ENCODE data around the gene TNFRSF12A. TPM values are rescaled to one million over a fixed set of nuclear protein-coding genes. Genes with fewer than 3 reads are reported as not detected.
"Not testable (repeated sequence)": the region's sequence is repeated elsewhere in the genome, so short reads cannot be mapped to it uniquely, and the experiment has no call there.

The TNFRSF12A gene
- total and polyA plus RNA-seq, 5 experiments from 2014 or later = 0.33 to 0.57 TPM; not detected in 3

DNA sequence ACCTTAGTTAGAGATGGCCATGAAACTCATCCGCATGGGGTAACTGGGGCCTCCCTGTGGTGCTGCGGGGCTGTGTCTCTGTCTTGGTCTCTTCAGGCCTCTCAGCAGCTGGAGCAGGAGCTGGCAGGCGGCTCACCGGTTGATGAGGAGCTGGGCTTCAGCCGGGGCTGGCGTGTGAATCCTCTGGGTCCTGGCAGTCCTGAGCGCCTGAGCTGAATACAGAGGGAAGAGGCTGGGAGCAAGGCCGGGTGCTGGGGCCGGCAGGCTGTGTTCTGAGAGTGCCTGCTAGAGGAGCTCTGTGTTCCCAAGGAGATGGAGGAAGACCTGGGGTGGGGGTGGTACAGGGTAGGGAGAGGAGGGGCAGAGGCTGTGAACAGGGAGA lies 35.6 kb downstream of the TNFRSF12A start:
- POLR2A ChIA-PET = interaction anchor here (1.1 to 15.7 kb wide), 4 partner anchors 9 to 107 kb away, joined by 3 to 278 read pairs (median 34); partner anchors contain the start of genes IL32 and ZNF213
- not testable (repeated sequence) for H3K9me3 Mint-ChIP-seq, ATAC-seq, DNase-seq, H3K27me3 Mint-ChIP-seq
- Mint-ChIP-seq H3K36me3 (peaks cover 0 to 16% (median 0%) of the 10 kb centered on the region in 3 donors), H3K27ac (peak overlapping the region in 5 of 10 donors; percentile 29 to 92 (median 79)), H3K4me1 (peaks cover 27 to 58% (median 50%) of the 10 kb centered on the region in 4 donors), H3K4me3 (peak overlapping the region in 6 of 10 donors; percentile 26 to 74 (median 60))

DNA sequence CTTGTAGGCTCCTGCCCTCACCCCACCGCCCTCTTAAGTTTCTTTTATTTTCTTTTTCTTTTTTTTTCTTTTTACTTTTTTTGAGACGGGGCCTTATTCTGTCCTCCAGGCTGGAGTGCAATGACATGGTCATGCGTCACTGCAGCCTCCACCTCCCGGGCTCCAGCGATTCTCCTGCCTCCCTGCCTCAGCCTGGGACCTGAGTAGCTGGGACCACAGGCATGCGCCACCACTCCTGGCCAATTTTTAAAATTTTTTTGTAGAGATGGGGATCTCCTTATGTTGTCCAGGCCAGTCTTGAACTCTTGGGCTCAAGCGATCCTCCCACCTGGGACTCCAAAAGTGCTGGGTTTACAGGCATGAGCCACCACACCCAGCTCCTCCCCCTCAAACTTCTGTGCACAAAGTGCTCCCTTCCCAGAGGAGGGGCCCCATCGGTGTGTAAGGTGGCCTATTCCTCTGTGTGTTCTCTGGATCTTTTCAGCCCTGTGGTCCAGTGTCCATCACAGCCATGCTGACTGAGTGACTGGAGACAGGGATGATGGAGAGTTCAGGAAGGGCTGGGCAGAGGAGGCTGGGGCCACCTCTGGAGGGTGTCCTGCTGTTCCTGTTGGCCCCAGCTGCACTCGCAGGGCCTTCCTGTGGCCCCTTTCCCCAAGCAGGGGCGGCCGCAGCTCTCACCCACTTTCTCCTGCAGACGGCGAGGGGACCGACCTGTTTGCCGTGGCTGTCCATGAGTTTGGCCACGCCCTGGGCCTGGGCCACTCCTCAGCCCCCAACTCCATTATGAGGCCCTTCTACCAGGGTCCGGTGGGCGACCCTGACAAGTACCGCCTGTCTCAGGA lies 36.4 kb downstream of the TNFRSF12A start:
- no peaks in the 10 kb centered on the region for H3K9me3 Mint-ChIP-seq
- POLR2A ChIA-PET = interaction anchor here (1.1 to 15.7 kb wide), 6 partner anchors 9 to 106 kb away, joined by 3 to 278 read pairs (median 14); partner anchors contain the start of genes IL32, MMP25 and ZNF213
- H3K27ac Mint-ChIP-seq = peak overlapping the region in 3 of 10 donors; percentile 29 to 60 (median 56)
- ATAC-seq (no peak), DNase-seq (no peak)
- H3K36me3 Mint-ChIP-seq = peaks cover 0 to 16% (median 0%) of the 10 kb centered on the region in 3 donors
- H3K4me1 Mint-ChIP-seq = peaks cover 26 to 55% (median 48%) of the 10 kb centered on the region in 4 donors
- peak overlapping the region in 9 of 10 donors; percentile 33 to 88 (median 64) for H3K4me3 Mint-ChIP-seq
- no peaks in the 10 kb centered on the region for H3K27me3 Mint-ChIP-seq

DNA sequence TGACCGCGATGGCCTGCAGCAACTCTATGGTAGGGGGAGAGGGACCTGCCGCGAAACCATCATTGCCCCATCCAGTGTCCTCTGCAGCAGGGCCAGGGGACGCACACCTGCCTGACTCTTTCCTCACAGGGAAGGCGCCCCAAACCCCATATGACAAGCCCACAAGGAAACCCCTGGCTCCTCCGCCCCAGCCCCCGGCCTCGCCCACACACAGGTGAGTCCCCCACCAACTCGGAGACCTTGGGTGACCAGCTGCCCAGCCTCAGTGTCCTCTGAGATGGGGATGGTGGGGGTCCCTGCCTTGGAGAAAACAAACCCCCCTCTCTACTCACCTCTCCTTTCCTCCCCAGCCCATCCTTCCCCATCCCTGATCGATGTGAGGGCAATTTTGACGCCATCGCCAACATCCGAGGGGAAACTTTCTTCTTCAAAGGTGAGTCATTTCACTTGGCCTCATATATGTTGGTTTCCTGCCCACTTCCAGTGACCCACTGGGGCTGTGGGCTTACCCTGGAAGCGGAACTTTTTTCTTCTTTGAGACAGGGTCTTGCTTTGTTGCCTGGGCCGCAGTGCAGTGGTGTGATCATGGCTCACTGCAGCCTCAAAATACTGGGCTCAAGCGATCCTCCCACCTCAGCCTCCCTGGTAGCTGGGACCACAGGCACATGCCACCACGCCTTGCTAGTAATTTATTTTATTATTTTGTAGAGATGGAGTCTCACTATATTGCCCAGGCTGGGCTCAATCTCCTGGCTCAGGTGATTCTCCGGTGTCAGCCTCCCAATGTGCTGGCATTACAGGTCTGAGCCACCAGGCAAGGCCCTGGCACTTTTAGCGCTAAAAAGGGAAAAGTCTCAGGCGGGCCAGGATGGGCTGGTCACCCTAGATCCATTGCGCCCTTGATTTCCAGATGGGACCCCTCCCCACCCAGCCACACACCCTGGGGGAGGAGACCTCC lies 37.3 kb downstream of the TNFRSF12A start:
- H3K4me1 Mint-ChIP-seq = peaks cover 23 to 58% (median 48%) of the 10 kb centered on the region in 4 donors
- no peaks in the 10 kb centered on the region for H3K27me3 Mint-ChIP-seq
- peaks cover 0 to 16% (median 0%) of the 10 kb centered on the region in 3 donors for H3K36me3 Mint-ChIP-seq
- H3K4me3 Mint-ChIP-seq = peak overlapping the region; percentile 33 to 88 (median 66)
- DNase-seq = no peak
- no peaks in the 10 kb centered on the region for H3K9me3 Mint-ChIP-seq
- no peak for ATAC-seq
- POLR2A ChIA-PET = interaction anchor here (1.2 to 15.7 kb wide), 12 partner anchors 10 to 159 kb away, joined by 3 to 278 read pairs (median 6); partner anchors contain the start of genes MMP25, ZNF213 and ZSCAN10
- H3K27ac Mint-ChIP-seq = peak overlapping the region in 9 of 10 donors; percentile 9 to 85 (median 58)

DNA sequence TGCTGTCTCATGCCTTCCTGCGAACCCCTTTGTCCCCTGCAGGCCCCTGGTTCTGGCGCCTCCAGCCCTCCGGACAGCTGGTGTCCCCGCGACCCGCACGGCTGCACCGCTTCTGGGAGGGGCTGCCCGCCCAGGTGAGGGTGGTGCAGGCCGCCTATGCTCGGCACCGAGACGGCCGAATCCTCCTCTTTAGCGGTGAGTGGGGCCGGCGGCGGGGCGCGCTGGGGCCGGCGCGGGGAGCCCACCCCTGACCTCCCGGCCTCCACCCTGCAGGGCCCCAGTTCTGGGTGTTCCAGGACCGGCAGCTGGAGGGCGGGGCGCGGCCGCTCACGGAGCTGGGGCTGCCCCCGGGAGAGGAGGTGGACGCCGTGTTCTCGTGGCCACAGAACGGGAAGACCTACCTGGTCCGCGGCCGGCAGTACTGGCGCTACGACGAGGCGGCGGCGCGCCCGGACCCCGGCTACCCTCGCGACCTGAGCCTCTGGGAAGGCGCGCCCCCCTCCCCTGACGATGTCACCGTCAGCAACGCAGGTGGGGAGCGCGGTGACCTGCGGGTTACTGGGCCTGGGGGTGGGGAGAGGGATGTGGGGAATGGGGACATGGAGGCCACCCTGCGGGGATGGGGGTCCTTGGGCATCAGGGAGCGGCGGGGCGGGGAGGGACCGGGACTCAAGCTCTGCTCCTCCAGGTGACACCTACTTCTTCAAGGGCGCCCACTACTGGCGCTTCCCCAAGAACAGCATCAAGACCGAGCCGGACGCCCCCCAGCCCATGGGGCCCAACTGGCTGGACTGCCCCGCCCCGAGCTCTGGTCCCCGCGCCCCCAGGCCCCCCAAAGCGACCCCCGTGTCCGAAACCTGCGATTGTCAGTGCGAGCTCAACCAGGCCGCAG lies 38.2 kb downstream of the TNFRSF12A start:
- ATAC-seq = peak; percentile 43 to 61
- H3K36me3 Mint-ChIP-seq = peaks cover 0 to 16% (median 0%) of the 10 kb centered on the region in 3 donors
- H3K9me3 Mint-ChIP-seq = no peaks in the 10 kb centered on the region
- DNase-seq = peak in 5 of 10 donors; percentile 39 to 75 (median 46)
- no peaks in the 10 kb centered on the region for H3K27me3 Mint-ChIP-seq
- peak overlapping the region in 9 of 10 donors; percentile 71 to 94 (median 87) for H3K27ac Mint-ChIP-seq
- POLR2A ChIA-PET = interaction anchor here (0.5 to 15.7 kb wide), 26 partner anchors 10 to 1215 kb away, joined by 3 to 278 read pairs (median 6); partner anchors contain the start of genes HCFC1R1, MMP25, TFAP4 and ZNF213
- H3K4me3 Mint-ChIP-seq = peak overlapping the region; percentile 82 to 95 (median 87)
- peaks cover 26 to 64% (median 55%) of the 10 kb centered on the region in 4 donors for H3K4me1 Mint-ChIP-seq

DNA sequence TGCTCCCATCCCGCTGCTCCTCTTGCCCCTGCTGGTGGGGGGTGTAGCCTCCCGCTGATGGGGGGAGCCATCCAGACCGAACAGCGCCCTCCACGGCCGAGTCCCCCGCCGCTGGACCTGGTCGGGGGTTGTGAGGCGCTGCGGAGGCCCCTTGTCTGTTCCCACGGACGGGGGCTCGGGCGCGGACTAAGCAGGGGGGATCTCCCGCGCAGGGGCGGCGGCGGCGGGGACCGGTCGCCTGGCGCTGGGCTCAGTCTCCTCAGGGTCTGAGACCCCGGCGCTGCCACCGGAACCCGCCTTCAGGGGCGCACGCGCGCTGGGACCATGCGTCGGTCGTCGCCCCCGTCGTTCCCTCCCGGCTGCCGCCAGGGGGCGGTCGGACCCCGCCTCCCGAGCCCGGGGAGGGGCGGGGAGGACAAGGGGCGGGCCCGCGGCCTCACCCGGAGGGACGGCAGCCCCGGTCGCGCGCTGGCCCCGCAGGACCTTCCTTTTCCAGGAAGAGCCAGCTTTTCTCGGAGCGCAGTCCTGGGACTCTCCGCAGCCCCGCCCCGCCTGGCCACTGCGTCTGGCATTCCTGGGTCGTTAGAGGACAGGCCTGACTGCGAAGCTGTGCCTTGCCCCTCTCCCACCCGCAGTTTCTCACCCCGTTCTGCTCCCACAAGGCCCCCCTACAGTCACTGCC lies 39.0 kb downstream of the TNFRSF12A start:
- POLR2A ChIA-PET = interaction anchor here (0.6 to 15.7 kb wide), 28 partner anchors 10 to 1214 kb away, joined by 3 to 278 read pairs (median 6); partner anchors contain the start of genes MMP25, TFAP4, ZNF213 and ZNF263
- ATAC-seq (peak; percentile 90), DNase-seq (peak; percentile 75 to 93 (median 90))
- Mint-ChIP-seq H3K27me3 (no peaks in the 10 kb centered on the region), H3K9me3 (no peaks in the 10 kb centered on the region), H3K4me1 (peaks cover 23 to 64% (median 55%) of the 10 kb centered on the region in 4 donors), H3K36me3 (peaks cover 0 to 10% (median 0%) of the 10 kb centered on the region in 3 donors), H3K27ac (peak overlapping the region; percentile 84 to 95 (median 92)), H3K4me3 (peak overlapping the region; percentile 83 to 95 (median 88))

DNA sequence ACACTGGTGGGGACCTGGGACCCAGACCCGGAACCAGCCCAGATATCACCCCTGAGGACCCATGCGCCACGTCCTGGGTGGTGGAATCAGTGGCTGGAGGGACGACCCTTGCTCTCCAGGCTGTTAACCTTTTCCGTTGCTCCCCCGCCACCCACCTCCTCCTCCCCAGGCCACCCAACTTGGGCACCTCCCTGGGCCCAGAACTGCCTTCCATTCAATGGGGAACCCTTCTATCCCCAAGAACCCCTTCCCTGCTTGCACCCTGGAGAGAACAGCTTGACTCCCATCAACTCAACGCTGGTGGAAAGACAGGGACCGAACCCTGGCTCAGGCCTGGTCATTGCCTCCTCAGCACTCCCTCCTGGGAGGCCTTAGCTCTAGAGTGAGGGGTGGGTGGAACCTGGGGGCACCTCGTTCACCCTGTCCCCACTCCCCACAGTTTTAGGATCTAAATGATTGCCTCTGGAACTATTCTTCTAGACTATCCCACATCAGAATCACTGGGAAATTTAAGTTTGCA lies 39.6 kb downstream of the TNFRSF12A start:
- Mint-ChIP-seq H3K4me3 (peak overlapping the region; percentile 82 to 92 (median 84)), H3K36me3 (peaks cover 0 to 6% (median 0%) of the 10 kb centered on the region in 3 donors), H3K4me1 (peaks cover 20 to 64% (median 53%) of the 10 kb centered on the region in 4 donors), H3K27me3 (no peaks in the 10 kb centered on the region), H3K9me3 (no peaks in the 10 kb centered on the region), H3K27ac (peak overlapping the region; percentile 84 to 95 (median 92))
- POLR2A ChIA-PET = interaction anchor here (0.6 to 15.7 kb wide), 20 partner anchors 9 to 400 kb away, joined by 3 to 278 read pairs (median 6); partner anchors contain the start of genes MMP25, ZNF213 and ZSCAN10
- DNase-seq = no peak
- ATAC-seq = no peak

DNA sequence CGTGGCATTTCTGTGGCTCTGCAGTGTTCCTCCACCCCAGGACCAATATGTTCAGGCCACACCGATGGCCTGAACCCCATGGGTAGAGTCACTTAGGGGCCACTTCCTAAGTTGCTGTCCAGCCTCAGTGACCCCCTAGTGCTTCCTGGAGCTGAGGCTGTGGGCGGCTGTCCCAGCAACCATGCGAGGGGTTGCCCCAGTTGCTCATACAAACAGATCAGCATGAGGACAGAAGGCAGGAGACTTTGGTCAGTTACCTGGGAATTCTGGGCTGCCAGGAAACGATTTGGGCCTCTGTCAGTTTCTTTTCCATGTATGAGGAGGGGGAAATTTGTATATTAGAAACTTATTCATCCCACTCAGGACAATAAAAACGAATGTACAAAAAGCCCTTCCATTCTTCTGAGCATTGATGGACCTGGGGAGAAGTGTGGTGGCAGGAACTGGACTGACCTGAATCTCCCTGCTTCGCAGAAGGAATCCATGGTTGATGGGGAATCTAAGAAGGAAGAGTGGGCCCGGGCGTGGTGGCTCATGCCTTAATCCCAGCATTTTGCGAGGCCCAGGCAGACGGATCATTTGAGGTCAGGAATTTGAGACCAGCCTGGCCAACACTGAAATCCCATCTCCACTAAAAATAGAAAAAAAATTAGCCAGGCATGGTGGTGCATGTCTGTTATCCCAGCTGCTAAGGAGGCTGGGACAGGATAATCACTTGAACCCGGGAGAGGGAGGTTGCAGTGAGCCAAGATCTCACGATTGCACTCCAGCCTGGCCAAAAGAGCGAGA lies 40.4 kb downstream of the TNFRSF12A start:
- ATAC-seq (no peak), DNase-seq (no peak)
- no peaks in the 10 kb centered on the region for H3K9me3 Mint-ChIP-seq
- POLR2A ChIA-PET = interaction anchor here (0.7 to 15.7 kb wide), 15 partner anchors 8 to 106 kb away, joined by 3 to 278 read pairs (median 8); partner anchors contain the start of genes MMP25, ZNF213 and ZSCAN10
- H3K4me1 Mint-ChIP-seq = peaks cover 18 to 64% (median 52%) of the 10 kb centered on the region in 4 donors
- peak overlapping the region; percentile 82 to 92 (median 84) for H3K4me3 Mint-ChIP-seq
- no peaks in the 10 kb centered on the region for H3K27me3 Mint-ChIP-seq
- peaks cover under 1 to 5% (median under 1%) of the 10 kb centered on the region in 3 donors for H3K36me3 Mint-ChIP-seq
- H3K27ac Mint-ChIP-seq = peak overlapping the region in 9 of 10 donors; percentile 52 to 95 (median 92)

DNA sequence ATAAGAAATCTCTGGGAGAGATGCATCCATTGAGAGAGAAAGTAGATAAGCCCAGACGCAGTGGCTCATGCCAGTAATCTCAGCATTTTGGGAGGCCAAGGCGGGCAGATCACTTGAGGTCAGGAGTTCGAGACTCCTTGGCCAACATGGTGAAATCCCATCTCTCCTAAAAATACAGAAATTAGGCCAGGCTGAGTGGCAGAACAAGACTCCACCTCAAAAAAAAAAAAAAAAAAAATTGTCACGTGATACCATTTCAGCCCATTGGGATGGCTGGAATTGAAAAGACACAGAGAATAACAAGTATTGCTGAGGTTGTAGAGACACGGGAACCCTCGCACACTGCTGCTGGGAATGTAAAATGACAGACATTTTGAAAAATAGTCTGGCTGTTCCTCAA lies 42.4 kb downstream of the TNFRSF12A start:
- POLR2A ChIA-PET = interaction anchor here (0.7 to 17.1 kb wide), 5 partner anchors 9 to 1291 kb away, joined by 3 to 278 read pairs (median 155); partner anchors contain the start of genes ZNF213 and ZSCAN10
- Mint-ChIP-seq H3K27ac (peak overlapping the region in 7 of 10 donors; percentile 7 to 100 (median 91)), H3K4me3 (no peak overlapping the region), H3K36me3 (peaks cover 7 to 10% (median 9%) of the 10 kb centered on the region in 3 donors), H3K9me3 (no peaks in the 10 kb centered on the region), H3K27me3 (no peaks in the 10 kb centered on the region), H3K4me1 (peaks cover 21 to 60% (median 48%) of the 10 kb centered on the region in 4 donors)
- no peak for DNase-seq
- no peak for ATAC-seq

DNA sequence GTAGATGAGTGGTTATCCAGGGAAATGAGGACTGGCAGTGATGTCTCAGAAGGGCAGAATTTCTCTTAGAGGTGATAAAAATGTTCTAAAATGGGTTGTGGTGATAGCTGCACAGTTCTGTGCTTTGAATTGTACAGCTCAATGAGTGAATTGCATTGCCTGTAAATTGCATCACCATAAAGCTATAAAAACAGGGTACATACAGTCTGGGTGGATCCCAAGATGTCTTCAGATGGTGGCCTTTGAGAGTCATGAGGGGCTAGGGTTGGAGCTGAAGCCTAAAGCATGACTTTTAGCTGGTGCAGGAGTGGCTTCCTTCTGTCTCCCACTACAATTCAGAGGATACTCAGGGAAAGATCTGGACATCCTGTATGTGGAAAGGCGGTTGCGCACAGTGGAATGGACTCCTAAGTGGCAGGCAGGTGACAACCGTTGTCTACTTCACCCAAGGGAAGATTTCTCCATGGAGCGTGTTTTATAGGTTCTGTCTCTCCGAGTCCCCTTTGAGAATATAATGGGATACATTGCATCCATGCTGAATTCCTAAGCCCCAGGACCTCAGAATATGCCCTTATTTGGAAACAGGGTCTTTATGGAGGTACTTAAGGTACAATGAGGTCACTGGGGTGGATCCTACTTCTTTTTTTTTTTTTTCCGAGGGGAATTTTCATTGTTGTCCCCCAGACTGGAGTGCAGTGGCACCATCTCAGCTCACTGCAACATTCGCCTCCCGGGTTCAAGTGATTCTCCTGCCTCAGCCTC lies 43.6 kb downstream of the TNFRSF12A start:
- Mint-ChIP-seq H3K9me3 (no peaks in the 10 kb centered on the region), H3K27me3 (no peaks in the 10 kb centered on the region), H3K36me3 (peaks cover 7 to 21% (median 9%) of the 10 kb centered on the region in 3 donors), H3K4me1 (peaks cover 26 to 65% (median 57%) of the 10 kb centered on the region in 4 donors), H3K4me3 (peak overlapping the region; percentile 62 to 100 (median 99)), H3K27ac (peak overlapping the region; percentile 94 to 100 (median 98))
- DNase-seq = no peak
- POLR2A ChIA-PET = interaction anchor here (0.6 to 17.1 kb wide), 12 partner anchors 8 to 97 kb away, joined by 3 to 278 read pairs (median 9); partner anchors contain the start of genes MMP25, ZNF213 and ZSCAN10
- no peak for ATAC-seq
